KMS-11 (cell line): ENCODE measurements around the gene ATXN7.

ENCODE experiments used
- H2AFZ ChIP-seq: fragments of 200-600 bp; sonication (generic); 2 replicates; pipeline ENCODE4 v1.6.1; 2016; ENCODE audit warnings: antibody characterized with exemption, mixed run types, low read depth
- H3K27ac ChIP-seq: fragments of 200-600 bp; sonication (generic); 2 replicates; pipeline ENCODE4 v1.6.1; 2016; ENCODE audit warnings: mild to moderate bottlenecking, mixed run types
- H3K27me3 ChIP-seq: fragments of 200-600 bp; sonication (generic); 2 replicates; pipeline ENCODE4 v1.6.1; 2017; ENCODE audit warnings: mild to moderate bottlenecking, low read depth, mixed run types, moderate library complexity; ENCODE audit not compliant: insufficient read depth
- H3K36me3 ChIP-seq: fragments of 200-600 bp; sonication (generic); 2 replicates; pipeline ENCODE4 v1.6.1; 2017; ENCODE audit warnings: mild to moderate bottlenecking, mixed run types; ENCODE audit not compliant: insufficient read depth
- H3K4me1 ChIP-seq: fragments of 200-600 bp; sonication (generic); 2 replicates; pipeline ENCODE4 v1.6.1; 2016; ENCODE audit warnings: mild to moderate bottlenecking, low read depth, mixed run types; ENCODE audit not compliant: poor library complexity, severe bottlenecking
- H3K4me2 ChIP-seq: fragments of 200-600 bp; sonication (generic); 2 replicates; pipeline ENCODE4 v1.7.0; 2016; ENCODE audit warnings: mild to moderate bottlenecking, mixed run types
- H3K4me3 ChIP-seq: fragments of 200-600 bp; sonication (generic); IDR thresholded peaks from 2 replicates; pipeline ENCODE4 v1.6.1; 2017; ENCODE audit warnings: low read depth, low read length, mixed read lengths; ENCODE audit not compliant: insufficient read depth
- H3K79me2 ChIP-seq: fragments of 200-600 bp; sonication (generic); 2 replicates; pipeline ENCODE4 v1.6.1; 2016; ENCODE audit warnings: low read depth, mixed run types; ENCODE audit not compliant: insufficient read depth
- H3K9ac ChIP-seq: fragments of 200-600 bp; sonication (generic); 2 replicates; pipeline ENCODE4 v1.6.1; 2016; ENCODE audit warnings: mild to moderate bottlenecking, mixed run types
- H4K20me1 ChIP-seq: fragments of 200-600 bp; sonication (generic); 2 replicates; pipeline ENCODE4 v1.6.1; 2016; ENCODE audit warnings: mild to moderate bottlenecking, mixed run types; ENCODE audit not compliant: insufficient read depth
- TF ChIP-seq, protein P1 (sequence below): fragments of 200-600 bp; sonication (generic); conservative IDR thresholded peaks from 2 replicates; pipeline ENCODE4 v1.6.1; 2017; ENCODE audit warnings: low read depth, mild to moderate bottlenecking, antibody characterized with exemption, low read length, moderate library complexity, mixed read lengths

Gene ATXN7

DNA sequence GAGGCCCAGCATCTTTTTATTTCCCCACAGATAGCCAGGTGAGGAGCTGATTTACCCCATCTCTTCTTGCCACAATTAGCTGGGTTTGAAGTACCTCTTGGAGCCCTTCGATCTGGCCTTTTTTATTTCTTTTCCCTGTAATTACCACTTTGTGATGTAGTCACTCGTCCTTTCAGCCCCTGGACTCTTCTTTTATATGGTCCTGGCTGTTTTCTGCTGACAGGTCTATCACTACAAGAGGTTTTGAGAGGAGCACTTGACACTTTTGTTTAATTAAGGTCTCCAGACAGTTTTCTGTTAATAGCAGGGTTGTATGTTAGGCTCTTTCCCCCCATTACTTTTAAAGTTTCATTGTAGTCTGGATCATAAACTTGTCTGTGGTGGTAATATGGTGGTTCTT is 11.8 kb downstream of the ATXN7 start:
- TF ChIP-seq, protein P1, sequence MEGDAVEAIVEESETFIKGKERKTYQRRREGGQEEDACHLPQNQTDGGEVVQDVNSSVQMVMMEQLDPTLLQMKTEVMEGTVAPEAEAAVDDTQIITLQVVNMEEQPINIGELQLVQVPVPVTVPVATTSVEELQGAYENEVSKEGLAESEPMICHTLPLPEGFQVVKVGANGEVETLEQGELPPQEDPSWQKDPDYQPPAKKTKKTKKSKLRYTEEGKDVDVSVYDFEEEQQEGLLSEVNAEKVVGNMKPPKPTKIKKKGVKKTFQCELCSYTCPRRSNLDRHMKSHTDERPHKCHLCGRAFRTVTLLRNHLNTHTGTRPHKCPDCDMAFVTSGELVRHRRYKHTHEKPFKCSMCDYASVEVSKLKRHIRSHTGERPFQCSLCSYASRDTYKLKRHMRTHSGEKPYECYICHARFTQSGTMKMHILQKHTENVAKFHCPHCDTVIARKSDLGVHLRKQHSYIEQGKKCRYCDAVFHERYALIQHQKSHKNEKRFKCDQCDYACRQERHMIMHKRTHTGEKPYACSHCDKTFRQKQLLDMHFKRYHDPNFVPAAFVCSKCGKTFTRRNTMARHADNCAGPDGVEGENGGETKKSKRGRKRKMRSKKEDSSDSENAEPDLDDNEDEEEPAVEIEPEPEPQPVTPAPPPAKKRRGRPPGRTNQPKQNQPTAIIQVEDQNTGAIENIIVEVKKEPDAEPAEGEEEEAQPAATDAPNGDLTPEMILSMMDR = no peak
- no peaks in the 10 kb centered on the region for H3K36me3 ChIP-seq
- no peak overlapping the region for H2AFZ ChIP-seq
- no peak overlapping the region for H3K4me2 ChIP-seq
- H4K20me1 ChIP-seq = no peaks in the 10 kb centered on the region
- H3K79me2 ChIP-seq = no peaks in the 10 kb centered on the region; the same call in 1 of the 2 replicates
- H3K27ac ChIP-seq = no peak overlapping the region
- no peak overlapping the region for H3K4me3 ChIP-seq
- H3K9ac ChIP-seq = no peak overlapping the region
- H3K27me3 ChIP-seq = no peaks in the 10 kb centered on the region
- H3K4me1 ChIP-seq = peaks cover 5% of the 10 kb centered on the region

DNA sequence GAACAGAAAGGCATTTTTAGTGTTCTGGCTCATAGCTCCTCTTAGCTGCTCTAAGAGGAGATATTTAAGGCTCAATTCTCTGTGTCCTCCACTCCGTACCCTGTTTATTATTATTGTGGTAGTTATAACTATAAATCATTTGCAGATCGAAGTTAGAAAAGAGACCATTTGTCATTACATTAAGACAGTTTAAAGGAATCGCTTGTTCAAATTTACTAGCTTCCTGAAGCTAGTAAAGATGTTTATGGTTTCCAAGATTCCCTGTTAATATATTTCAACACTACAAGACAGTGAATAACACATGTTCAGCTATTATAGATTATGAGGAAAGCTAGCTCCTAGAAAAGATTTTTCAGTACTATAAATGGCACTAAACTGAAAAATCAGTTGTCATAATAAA is 12.6 kb downstream of the ATXN7 start:
- H2AFZ ChIP-seq = no peak overlapping the region
- no peak overlapping the region for H3K27ac ChIP-seq
- no peaks in the 10 kb centered on the region for H3K36me3 ChIP-seq
- no peak overlapping the region for H3K4me2 ChIP-seq
- no peaks in the 10 kb centered on the region for H3K27me3 ChIP-seq
- no peak overlapping the region for H3K9ac ChIP-seq
- peaks cover 5% of the 10 kb centered on the region for H3K4me1 ChIP-seq
- no peaks in the 10 kb centered on the region; the same call in 1 of the 2 replicates for H3K79me2 ChIP-seq
- H4K20me1 ChIP-seq = no peaks in the 10 kb centered on the region
- H3K4me3 ChIP-seq = no peak overlapping the region
- TF ChIP-seq, protein P1 = no peak

DNA sequence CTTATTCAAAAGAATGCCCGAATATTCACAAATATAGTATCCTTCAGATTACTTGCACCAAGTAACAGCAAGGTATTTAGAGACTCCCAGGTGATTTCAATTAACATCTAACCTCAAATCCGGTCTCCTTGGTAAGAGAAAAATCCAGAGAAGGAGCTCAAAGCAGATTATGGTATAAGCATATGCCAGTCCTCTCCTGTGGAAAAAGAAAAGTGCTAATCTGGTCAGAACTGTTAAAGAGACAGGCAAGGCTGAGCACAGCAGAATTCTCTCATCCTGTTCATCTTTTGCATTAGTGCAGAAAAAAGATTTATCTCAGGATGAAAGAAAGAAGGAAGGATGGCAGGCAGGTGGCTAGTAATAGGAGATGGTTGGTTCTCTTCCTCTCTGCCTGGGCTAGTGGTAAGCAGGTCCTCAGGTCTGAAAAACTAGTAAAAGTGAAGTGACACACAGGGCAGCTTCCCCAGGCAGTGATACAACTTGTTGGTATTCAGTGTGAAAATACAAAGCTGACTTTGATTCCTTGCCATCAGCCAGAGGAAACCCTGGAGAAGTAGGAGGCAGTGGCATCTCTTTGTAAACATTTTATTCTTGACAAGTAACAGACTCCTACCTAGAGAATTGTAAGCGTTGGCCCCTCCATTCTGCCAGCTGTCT is 14.2 kb downstream of the ATXN7 start:
- H3K79me2 ChIP-seq = no peaks in the 10 kb centered on the region; the same call in 1 of the 2 replicates
- TF ChIP-seq, protein P1 = no peak
- no peak overlapping the region for H3K4me2 ChIP-seq

GRCh38 chr3:63878394-63879060 is 14.9 kb downstream of the ATXN7 start:
- Histone ChIP-seq H3K4me1 (peaks cover 5% of the 10 kb centered on the region), H4K20me1 (no peaks in the 10 kb centered on the region), H3K9ac (no peak overlapping the region), H2AFZ (no peak overlapping the region), H3K27me3 (no peaks in the 10 kb centered on the region), H3K27ac (no peak overlapping the region), H3K79me2 (no peaks in the 10 kb centered on the region; the same call in 1 of the 2 replicates), H3K4me3 (no peak overlapping the region), H3K4me2 (no peak overlapping the region), H3K36me3 (no peaks in the 10 kb centered on the region)
- TF ChIP-seq, protein P1 = no peak

More for the DNA sequence above, 14.2 kb downstream of the ATXN7 start:
- Histone ChIP-seq H3K36me3 (no peaks in the 10 kb centered on the region), H3K4me1 (peaks cover 5% of the 10 kb centered on the region), H3K4me3 (no peak overlapping the region), H4K20me1 (no peaks in the 10 kb centered on the region), H2AFZ (no peak overlapping the region), H3K27ac (no peak overlapping the region), H3K9ac (no peak overlapping the region), H3K27me3 (no peaks in the 10 kb centered on the region)
